HG03097 (cell line): Measurements from ENCODE around the gene BTNL3.
"Not testable (repeated sequence)": the region's sequence is repeated elsewhere in the genome, so short reads cannot be mapped to it uniquely, and the experiment has no call there.

Experiments used
- ATAC-seq: cut with Tn5 transposase; IDR thresholded peaks from one replicate; pipeline ENCODE4 v1.9.1; 2021; ENCODE audit not compliant: unreplicated experiment, low FRiP score

BTNL3 gene

GRCh38 chr5:180988592-180988991 lies at the start of gene BTNL3:
Gene BTNL3 (plus strand): TSS chr5:180988846. CDS start chr5:180989029, 183 bp downstream.
- no peak for ATAC-seq

- ATAC-seq: no peak
Observed at GRCh38 chr5:180950291-180950949, 38.2 kb upstream of the BTNL3 start.

- no peak for ATAC-seq
Observed at GRCh38 chr5:180959661-180960060, 29.0 kb upstream of the BTNL3 start.

- no peak for ATAC-seq
Observed at GRCh38 chr5:180960209-180960608, 28.4 kb upstream of the BTNL3 start.

GRCh38 chr5:180969406-180969805 lies 19.2 kb upstream of the BTNL3 start:
- ATAC-seq: no peak

- no peak for ATAC-seq
Observed at GRCh38 chr5:180970336-180970735, 18.3 kb upstream of the BTNL3 start.

- no peak for ATAC-seq
Observed at GRCh38 chr5:180970875-180971274, 17.8 kb upstream of the BTNL3 start.

GRCh38 chr5:180974612-180975315 lies 13.9 kb upstream of the BTNL3 start:
- no peak for ATAC-seq

GRCh38 chr5:180975338-180975737 lies 13.3 kb upstream of the BTNL3 start:
- no peak for ATAC-seq

GRCh38 chr5:180976518-180976917 lies 12.1 kb upstream of the BTNL3 start:
- no peak for ATAC-seq

GRCh38 chr5:180977852-180978251 lies 10.8 kb upstream of the BTNL3 start:
- no peak for ATAC-seq

GRCh38 chr5:180982008-180982741 lies 6.5 kb upstream of the BTNL3 start:
- ATAC-seq: no peak

- no peak for ATAC-seq
Observed at GRCh38 chr5:180988016-180988415, 630 bp upstream of the BTNL3 start.

- ATAC-seq: no peak
Observed at GRCh38 chr5:180990086-180990881, 1.6 kb downstream of the BTNL3 start.

- no peak for ATAC-seq
Observed at GRCh38 chr5:180990882-180991242, 2.2 kb downstream of the BTNL3 start.

GRCh38 chr5:181001947-181002346 lies 13.3 kb downstream of the BTNL3 start:
- ATAC-seq: no peak

GRCh38 chr5:181005791-181006190 lies 17.1 kb downstream of the BTNL3 start:
- no peak for ATAC-seq

- ATAC-seq: no peak
Observed at GRCh38 chr5:181008136-181008535, 19.5 kb downstream of the BTNL3 start.

- not testable (repeated sequence) for ATAC-seq
Observed at GRCh38 chr5:181010018-181010417, 21.4 kb downstream of the BTNL3 start.

GRCh38 chr5:181014654-181015053 lies 26.0 kb downstream of the BTNL3 start:
- ATAC-seq: not testable (repeated sequence)

GRCh38 chr5:181017448-181017847 lies 28.8 kb downstream of the BTNL3 start:
- ATAC-seq: not testable (repeated sequence)
